ENCODE measurements around the gene SPARCL1.

The SPARCL1 gene

GRCh38 chr4:87525636-87526295 is 3.4 kb downstream of the SPARCL1 start:
- H3K4me2 ChIP-seq (ENCODE audit: low read length), result no peak overlapping the region
- TF ChIP-seq EZH2phosphoT487 (IDR thresholded peaks at IDR 0.05; ENCODE audit: borderline replicate concordance, low read length) (no peak), CTCF (IDR thresholded peaks at IDR 0.05; ENCODE audit: low read depth, low read length, poor library complexity, severe bottlenecking) (no peak)
- H3K36me3 ChIP-seq (ENCODE audit: control insufficient read depth, low read length), result no peaks in the 10 kb centered on the region
- no peaks in the 10 kb centered on the region for H3K9me3 ChIP-seq (ENCODE audit: control insufficient read depth, insufficient read depth, low read length)
- H3F3A ChIP-seq (ENCODE audit: control insufficient read depth, insufficient read depth), result no peaks in the 10 kb centered on the region
- no peak overlapping the region for H3K27ac ChIP-seq (ENCODE audit: low read depth, low read length)
- H3K27me3 ChIP-seq (ENCODE audit: control insufficient read depth, low read length), result peaks cover 8% of the 10 kb centered on the region; the same call in 1 of the 2 replicates
- no peak overlapping the region for H3K4me3 ChIP-seq (ENCODE audit: low read length)
- no peaks in the 10 kb centered on the region for H4K20me1 ChIP-seq (ENCODE audit: control insufficient read depth, insufficient read depth, low read depth, low read length)
- no peaks in the 10 kb centered on the region for H3K79me2 ChIP-seq (ENCODE audit: control insufficient read depth, low read length)
- peaks cover 31% of the 10 kb centered on the region for H3K4me1 ChIP-seq (ENCODE audit: control insufficient read depth, low read length)
- H3K9me2 ChIP-seq (replicated peaks; ENCODE audit: control insufficient read depth, low read length), result no peaks in the 10 kb centered on the region

GRCh38 chr4:87524456-87524855 is 4.7 kb downstream of the SPARCL1 start:
- Histone ChIP-seq H3K79me2 (ENCODE audit: control insufficient read depth, low read length) (no peaks in the 10 kb centered on the region), H3K27ac (ENCODE audit: low read depth, low read length) (no peak overlapping the region), H4K20me1 (ENCODE audit: control insufficient read depth, insufficient read depth, low read depth, low read length) (no peaks in the 10 kb centered on the region), H3K36me3 (ENCODE audit: control insufficient read depth, low read length) (no peaks in the 10 kb centered on the region), H3K4me2 (ENCODE audit: low read length) (no peak overlapping the region), H3K4me1 (ENCODE audit: control insufficient read depth, low read length) (peaks cover 27% of the 10 kb centered on the region), H3K9me2 (replicated peaks; ENCODE audit: control insufficient read depth, low read length) (no peaks in the 10 kb centered on the region), H3K4me3 (ENCODE audit: low read length) (no peak overlapping the region), H3F3A (ENCODE audit: control insufficient read depth, insufficient read depth) (no peaks in the 10 kb centered on the region), H3K9me3 (ENCODE audit: control insufficient read depth, insufficient read depth, low read length) (no peaks in the 10 kb centered on the region), H3K27me3 (ENCODE audit: control insufficient read depth, low read length) (peaks cover 5% of the 10 kb centered on the region; the same call in 1 of the 2 replicates)
- TF ChIP-seq CTCF (IDR thresholded peaks at IDR 0.05; ENCODE audit: low read depth, low read length, poor library complexity, severe bottlenecking), result no peak
- TF ChIP-seq EZH2phosphoT487 (IDR thresholded peaks at IDR 0.05; ENCODE audit: borderline replicate concordance, low read length), result no peak

GRCh38 chr4:87523307-87523706 is 5.9 kb downstream of the SPARCL1 start:
- Histone ChIP-seq H3K36me3 (ENCODE audit: control insufficient read depth, low read length) (no peaks in the 10 kb centered on the region), H3K4me3 (ENCODE audit: low read length) (no peak overlapping the region), H4K20me1 (ENCODE audit: control insufficient read depth, insufficient read depth, low read depth, low read length) (no peaks in the 10 kb centered on the region), H3K79me2 (ENCODE audit: control insufficient read depth, low read length) (no peaks in the 10 kb centered on the region), H3F3A (ENCODE audit: control insufficient read depth, insufficient read depth) (no peaks in the 10 kb centered on the region), H3K27ac (ENCODE audit: low read depth, low read length) (no peak overlapping the region), H3K4me1 (ENCODE audit: control insufficient read depth, low read length) (peaks cover 19% of the 10 kb centered on the region), H3K9me3 (ENCODE audit: control insufficient read depth, insufficient read depth, low read length) (no peaks in the 10 kb centered on the region), H3K4me2 (ENCODE audit: low read length) (no peak overlapping the region), H3K27me3 (ENCODE audit: control insufficient read depth, low read length) (0 out of 2 replicates have a peak, but pooled peaks cover 3% of the 10 kb centered on the region), H3K9me2 (replicated peaks; ENCODE audit: control insufficient read depth, low read length) (no peaks in the 10 kb centered on the region)
- TF ChIP-seq EZH2phosphoT487 (IDR thresholded peaks at IDR 0.05; ENCODE audit: borderline replicate concordance, low read length) (no peak), CTCF (IDR thresholded peaks at IDR 0.05; ENCODE audit: low read depth, low read length, poor library complexity, severe bottlenecking) (no peak)

Measured in DOHH2 (cell line).